Mesodermal cell (in vitro differentiated cells): ENCODE results near the gene GP1BA. TPM values are rescaled to one million over a fixed set of nuclear protein-coding genes. Genes with fewer than 3 reads are reported as not detected.

Experiments used
- H3K27ac ChIP-seq: 2 replicates; pipeline ENCODE4 v1.7.0; 2013; ENCODE audit warnings: mild to moderate bottlenecking, low read depth, low read length, moderate library complexity; ENCODE audit not compliant: severe bottlenecking
- H3K36me3 ChIP-seq: 2 replicates; pipeline ENCODE4 v1.7.1; 2013; ENCODE audit warnings: mild to moderate bottlenecking, low read length, moderate library complexity; ENCODE audit not compliant: control insufficient read depth, insufficient read depth
- H3K4me1 ChIP-seq: one replicate; pipeline ENCODE4 v1.7.1; 2013; ENCODE audit warnings: mild to moderate bottlenecking, low read length; ENCODE audit not compliant: insufficient read depth, control insufficient read depth, poor library complexity, severe bottlenecking
- H3K4me3 ChIP-seq: 2 replicates; pipeline ENCODE4 v1.7.0; 2013; ENCODE audit warnings: low read length, control low read depth, mild to moderate bottlenecking; ENCODE audit not compliant: insufficient read depth, poor library complexity, severe bottlenecking; ENCODE audit errors: extremely low read depth
- H3K9me3 ChIP-seq: 2 replicates; pipeline ENCODE4 v1.7.1; 2013; ENCODE audit warnings: mild to moderate bottlenecking, low read length, moderate library complexity; ENCODE audit not compliant: control insufficient read depth
- WGBS, 2 experiments: methylation state at CpG; one replicate each; pipeline ENCODE4 v1.1.5; 2013; ENCODE audit warnings: missing lambda C conversion rate in 2 of 2; ENCODE audit not compliant: insufficient coverage in 2 of 2; 5-methylcytosine and 5-hydroxymethylcytosine counted together
- polyA plus RNA-seq, 2 experiments: library from polyadenylated mRNA; stranded (reverse); fragments of 50-300 nt; gene quantifications; one replicate each; pipeline ENCODE4 v1.2.3, GENCODE V29; 2013

Gene GP1BA
- polyA plus RNA-seq (2013, experiment 1 of 2): 0.26 TPM
- polyA plus RNA-seq (2013, experiment 2 of 2): 0.15 TPM

- 97 to 98% methylated on average over 6 to 9 of the region's 14 CpGs for WGBS, 2 experiments
- peaks cover 25% of the 10 kb centered on the region for H3K36me3 ChIP-seq
- no peaks in the 10 kb centered on the region for H3K4me1 ChIP-seq
- H3K27ac ChIP-seq: no peak within 1 kb of the TSS
- H3K4me3 ChIP-seq: no peak within 1 kb of the TSS
- no peaks in the 10 kb centered on the region for H3K9me3 ChIP-seq
Measured at GRCh38 chr17:4931963-4932362, at the start of gene GP1BA. Gene GP1BA (plus strand): TSS chr17:4932277. CDS start chr17:4932605, 328 bp downstream.

- WGBS, 2 experiments: 84 to 100% methylated on average over 4 of the region's 4 CpGs
- peaks cover 6% of the 10 kb centered on the region for H3K4me1 ChIP-seq
- H3K4me3 ChIP-seq: no peak overlapping the region
- H3K9me3 ChIP-seq: no peaks in the 10 kb centered on the region
- H3K27ac ChIP-seq: no peak overlapping the region
- peaks cover 76% of the 10 kb centered on the region for H3K36me3 ChIP-seq
Measured at GRCh38 chr17:4884489-4884888, 47.6 kb upstream of the GP1BA start.

GRCh38 chr17:4886830-4887229 lies 45.2 kb upstream of the GP1BA start:
- WGBS, 2 experiments: 98 to 99% methylated on average over 9 of the region's 12 CpGs
- peaks cover 79% of the 10 kb centered on the region for H3K36me3 ChIP-seq

GRCh38 chr17:4887581-4887980 lies 44.5 kb upstream of the GP1BA start:
- 97% methylated on average over 13 to 17 of the region's 18 CpGs for WGBS, 2 experiments
- H3K36me3 ChIP-seq: peaks cover 82% of the 10 kb centered on the region
- H3K4me3 ChIP-seq: no peak overlapping the region
- H3K27ac ChIP-seq: no peak overlapping the region
- H3K9me3 ChIP-seq: no peaks in the 10 kb centered on the region
- no peaks in the 10 kb centered on the region for H3K4me1 ChIP-seq

More at GRCh38 chr17:4886830-4887229, 45.2 kb upstream of the GP1BA start:
- Histone ChIP-seq H3K9me3 (no peaks in the 10 kb centered on the region), H3K4me3 (no peak overlapping the region), H3K27ac (no peak overlapping the region), H3K4me1 (no peaks in the 10 kb centered on the region)

DNA sequence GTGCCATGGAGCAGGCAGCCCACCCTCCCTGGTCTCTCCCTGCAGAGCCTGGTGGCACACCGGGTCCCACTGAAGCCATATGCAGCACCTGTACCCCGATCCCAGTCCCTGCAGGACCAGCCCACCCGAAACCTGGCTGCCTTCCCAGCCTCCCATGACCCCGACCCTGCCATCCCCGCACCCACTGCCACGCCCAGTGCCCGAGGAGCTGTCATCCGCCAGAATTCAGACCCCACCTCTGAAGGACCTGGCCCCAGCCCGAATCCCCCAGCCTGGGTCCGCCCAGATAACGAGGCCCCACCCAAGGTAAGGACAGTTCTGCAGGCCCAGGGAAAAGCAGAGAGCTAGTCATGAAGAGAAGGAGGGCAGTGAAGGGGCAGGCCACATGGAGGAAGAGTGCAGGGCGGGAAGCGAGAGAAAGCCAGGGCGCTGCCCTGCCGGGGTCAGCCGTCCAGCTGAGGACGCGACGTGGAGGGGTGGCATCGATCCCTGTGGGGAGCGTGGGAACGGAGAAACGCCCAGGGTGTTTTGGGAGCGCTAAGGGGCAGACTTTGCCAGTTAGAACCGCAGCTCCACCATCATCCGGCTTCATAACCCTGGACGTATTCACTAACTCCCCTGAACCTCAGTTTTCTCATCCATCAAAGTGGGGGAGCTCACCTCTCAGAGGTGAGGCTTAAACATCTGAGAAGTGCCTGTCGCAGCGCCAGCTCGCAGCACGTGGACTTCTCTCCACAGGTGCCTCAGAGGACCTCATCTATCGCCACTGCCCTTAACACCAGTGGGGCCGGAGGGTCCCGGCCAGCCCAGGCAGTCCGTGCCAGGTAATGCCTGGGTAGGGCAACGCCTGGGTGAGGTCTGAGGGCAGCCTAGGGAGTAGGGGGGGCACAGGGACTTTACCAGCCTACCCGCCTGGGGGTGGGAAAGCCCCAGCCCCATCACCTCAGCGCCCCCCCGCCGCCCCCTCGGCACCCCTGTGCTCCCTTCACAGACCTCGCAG lies 40.4 kb upstream of the GP1BA start:
- Histone ChIP-seq H3K4me3 (no peak overlapping the region), H3K9me3 (no peaks in the 10 kb centered on the region), H3K27ac (no peak overlapping the region), H3K4me1 (no peaks in the 10 kb centered on the region), H3K36me3 (peaks cover 86% of the 10 kb centered on the region)
- 92 to 95% methylated on average over 34 to 37 of the region's 42 CpGs for whole genome bisulfite sequencing, 2 experiments

- Histone ChIP-seq H3K4me3 (no peak overlapping the region), H3K9me3 (no peaks in the 10 kb centered on the region), H3K4me1 (no peaks in the 10 kb centered on the region), H3K27ac (no peak overlapping the region), H3K36me3 (peaks cover 87% of the 10 kb centered on the region)
- WGBS, 2 experiments: 89 to 97% methylated on average over 7 to 19 of the region's 23 CpGs
Measured at GRCh38 chr17:4892499-4893221, 39.4 kb upstream of the GP1BA start.

DNA sequence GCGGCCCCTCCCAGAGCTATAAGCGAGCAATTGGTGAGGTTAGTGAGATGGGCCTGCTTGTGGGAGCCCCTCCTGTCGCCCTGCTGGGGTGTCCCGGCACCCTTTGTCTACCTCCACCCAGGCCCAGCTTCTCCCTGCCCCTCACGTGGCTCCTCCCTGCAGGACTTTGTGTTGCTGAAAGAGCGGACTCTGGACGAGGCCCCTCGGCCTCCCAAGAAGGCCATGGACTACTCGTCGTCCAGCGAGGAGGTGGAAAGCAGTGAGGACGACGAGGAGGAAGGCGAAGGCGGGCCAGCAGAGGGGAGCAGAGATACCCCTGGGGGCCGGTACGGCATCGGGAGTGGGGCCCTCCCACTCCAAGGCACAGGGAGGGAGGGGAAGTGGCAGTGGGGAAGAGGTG lies 38.8 kb upstream of the GP1BA start:
- no peaks in the 10 kb centered on the region for H3K9me3 ChIP-seq
- H3K4me3 ChIP-seq: no peak overlapping the region
- no peak overlapping the region for H3K27ac ChIP-seq
- WGBS, 2 experiments: 95% methylated on average over 16 of the region's 18 CpGs
- H3K4me1 ChIP-seq: no peaks in the 10 kb centered on the region
- peaks cover 84% of the 10 kb centered on the region for H3K36me3 ChIP-seq

GRCh38 chr17:4893721-4894560 lies 38.1 kb upstream of the GP1BA start:
- Histone ChIP-seq H3K27ac (no peak overlapping the region), H3K4me1 (no peaks in the 10 kb centered on the region), H3K4me3 (no peak overlapping the region), H3K36me3 (peaks cover 79% of the 10 kb centered on the region), H3K9me3 (no peaks in the 10 kb centered on the region)
- 92 to 97% methylated on average over 30 of the region's 31 CpGs for WGBS, 2 experiments

DNA sequence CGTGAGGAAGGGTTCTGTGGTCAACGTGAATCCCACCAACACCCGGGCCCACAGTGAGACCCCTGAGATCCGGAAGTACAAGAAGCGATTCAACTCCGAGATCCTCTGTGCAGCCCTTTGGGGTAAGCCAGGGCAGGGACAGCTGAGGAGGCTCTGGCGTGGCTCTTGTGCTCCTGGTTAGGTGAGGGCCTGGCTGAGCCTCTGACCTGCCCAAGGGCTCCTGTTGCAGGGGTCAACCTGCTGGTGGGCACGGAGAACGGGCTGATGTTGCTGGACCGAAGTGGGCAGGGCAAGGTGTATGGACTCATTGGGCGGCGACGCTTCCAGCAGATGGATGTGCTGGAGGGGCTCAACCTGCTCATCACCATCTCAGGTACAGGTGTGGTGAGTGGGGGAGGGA lies 37.0 kb upstream of the GP1BA start:
- Histone ChIP-seq H3K4me1 (no peaks in the 10 kb centered on the region), H3K4me3 (no peak overlapping the region), H3K9me3 (no peaks in the 10 kb centered on the region), H3K27ac (no peak overlapping the region), H3K36me3 (peaks cover 88% of the 10 kb centered on the region)
- WGBS, 2 experiments: 98% methylated on average over 9 to 11 of the region's 13 CpGs

DNA sequence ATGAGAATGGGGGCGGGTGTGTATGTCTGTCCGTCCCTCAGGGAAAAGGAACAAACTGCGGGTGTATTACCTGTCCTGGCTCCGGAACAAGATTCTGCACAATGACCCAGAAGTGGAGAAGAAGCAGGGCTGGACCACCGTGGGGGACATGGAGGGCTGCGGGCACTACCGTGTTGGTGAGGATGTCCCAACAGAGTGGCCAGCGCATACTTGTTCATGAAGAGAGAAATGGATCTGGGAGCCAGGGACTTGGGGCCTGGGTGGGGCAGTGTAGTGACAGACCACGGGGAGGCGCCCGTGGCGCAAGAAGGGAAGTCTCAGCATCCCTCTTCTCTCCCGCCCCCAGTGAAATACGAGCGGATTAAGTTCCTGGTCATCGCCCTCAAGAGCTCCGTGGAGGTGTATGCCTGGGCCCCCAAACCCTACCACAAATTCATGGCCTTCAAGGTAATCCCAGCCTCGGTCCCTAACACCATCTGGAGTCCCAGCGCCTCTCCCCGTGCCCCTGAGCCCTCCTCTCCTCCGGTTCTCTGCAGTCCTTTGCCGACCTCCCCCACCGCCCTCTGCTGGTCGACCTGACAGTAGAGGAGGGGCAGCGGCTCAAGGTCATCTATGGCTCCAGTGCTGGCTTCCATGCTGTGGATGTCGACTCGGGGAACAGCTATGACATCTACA lies 36.3 kb upstream of the GP1BA start:
- Histone ChIP-seq H3K4me3 (no peak overlapping the region), H3K4me1 (no peaks in the 10 kb centered on the region), H3K36me3 (peaks cover 89% of the 10 kb centered on the region), H3K9me3 (peaks cover 2% of the 10 kb centered on the region), H3K27ac (no peak overlapping the region)
- WGBS, 2 experiments: 87% methylated on average over 20 to 25 of the region's 27 CpGs
